Lower leg skin (tissue), 3 donors: ENCODE data around the gene PDGFRA.

ENCODE experiments used
- CTCF ChIP-seq, 3 donors: fragments of 450-650 bp; IDR thresholded peaks; one replicate each; pipeline ENCODE4 v1.5.1; 2016; ENCODE audit warnings: antibody characterized with exemption in 3 of 3, mild to moderate bottlenecking in 3 of 3, moderate library complexity in 2 of 3
- POLR2A ChIP-seq, 2 donors: fragments of 450-650 bp; IDR thresholded peaks; one replicate each; pipeline ENCODE4 v1.6.1; 2016 to 2017; ENCODE audit warnings: antibody characterized with exemption in 2 of 2, mild to moderate bottlenecking in 1 of 2, moderate library complexity in 1 of 2

- TF ChIP-seq CTCF (IDR thresholded peaks at IDR 0.05) (no peak), POLR2A (IDR thresholded peaks at IDR 0.05) (no peak)
Observed at GRCh38 chr4:54197926-54198325, 31.2 kb upstream of the PDGFRA start.
